Stomach (tissue), 4 donors: ENCODE data around the gene FAM25C.
"Not testable (repeated sequence)": the region's sequence is repeated elsewhere in the genome, so short reads cannot be mapped to it uniquely, and the experiment has no call there.

ENCODE experiments used
- CTCF ChIP-seq, 7 experiments: fragments of 450-650 bp in 4 of 7; fragments of 200-600 bp in 3 of 7; sonication (generic) in 3 of 7; IDR thresholded peaks; one replicate each; pipeline ENCODE4 v1.5.1; 2016 to 2019; ENCODE audit warnings: antibody characterized with exemption in 7 of 7, control low read depth in 2 of 7, mild to moderate bottlenecking in 1 of 7
- POLR2A ChIP-seq, 4 donors: fragments of 450-650 bp; IDR thresholded peaks; one replicate each; pipeline ENCODE4 v1.6.1; 2016; ENCODE audit warnings: antibody characterized with exemption in 4 of 4, control low read depth in 2 of 4, mild to moderate bottlenecking in 1 of 4, moderate library complexity in 1 of 4

GRCh38 chr10:47975409-47975808, 24.2 kb downstream of the FAM25C start:
- TF ChIP-seq CTCF, POLR2A (IDR thresholded peaks at IDR 0.05): not testable (repeated sequence)
